KBM-7 (cell line): Measurements from ENCODE around the gene ART5.

Experiments used
- DNase-seq: peaks from one replicate; pipeline ENCODE4 v3.0.0-alpha.2; 2015
- in situ Hi-C: fragments of 300-500 bp; cut with MboI; formaldehyde crosslinking; loops from 2 replicates; pipeline ENCODE4 v1.14.3; 2020; ENCODE audit warnings: low sequenced_read_pairs, low pct_unique_long_range_greater_than_20kb, mixed read lengths

ART5 gene

GRCh38 chr11:3641701-3642070 lies at the start of gene ART5:
TSS of gene ART5 (minus strand) at chr11:3641992. CDS start at chr11:3641862, 130 bp downstream.
- DNase-seq = no peak
- in situ Hi-C loops = no loop called here

GRCh38 chr11:3686751-3687150 lies 45.0 kb upstream of the ART5 start:
- in situ Hi-C loops = no loop called here
- DNase-seq = no peak

GRCh38 chr11:3685923-3686322 lies 44.1 kb upstream of the ART5 start:
- in situ Hi-C loops = no loop called here

GRCh38 chr11:3684819-3685172 lies 43.0 kb upstream of the ART5 start:
- DNase-seq = no peak
- in situ Hi-C loops = no loop called here

More at GRCh38 chr11:3685923-3686322, 44.1 kb upstream of the ART5 start:
- DNase-seq = no peak

- DNase-seq = no peak
- in situ Hi-C loops = no loop called here
Observed at GRCh38 chr11:3684129-3684818, 42.5 kb upstream of the ART5 start.

- DNase-seq = no peak
- in situ Hi-C loops = no loop called here
Observed at GRCh38 chr11:3683039-3683438, 41.2 kb upstream of the ART5 start.

- no peak for DNase-seq
- in situ Hi-C loops = no loop called here
Observed at GRCh38 chr11:3679077-3679476, 37.3 kb upstream of the ART5 start.

- DNase-seq = no peak
- in situ Hi-C loops = no loop called here
Observed at GRCh38 chr11:3675971-3676370, 34.2 kb upstream of the ART5 start.

GRCh38 chr11:3674189-3674588 lies 32.4 kb upstream of the ART5 start:
- DNase-seq = no peak
- in situ Hi-C loops = no loop called here

GRCh38 chr11:3671334-3672254 lies 29.8 kb upstream of the ART5 start, which contains the start of gene CHRNA10:
TSS of gene CHRNA10 (minus strand) at chr11:3671384. CDS start at chr11:3671312, 72 bp downstream.
- DNase-seq = no peak
- in situ Hi-C loops = no loop called here

GRCh38 chr11:3669742-3670183 lies 28.0 kb upstream of the ART5 start:
- in situ Hi-C loops = no loop called here
- DNase-seq = no peak

GRCh38 chr11:3669128-3669527 lies 27.3 kb upstream of the ART5 start:
- in situ Hi-C loops = no loop called here

GRCh38 chr11:3667149-3668035 lies 25.6 kb upstream of the ART5 start:
- in situ Hi-C loops = no loop called here
- DNase-seq = no peak

More at GRCh38 chr11:3669128-3669527, 27.3 kb upstream of the ART5 start:
- DNase-seq = no peak

- DNase-seq = no peak
- in situ Hi-C loops = no loop called here
Observed at GRCh38 chr11:3666023-3666530, 24.3 kb upstream of the ART5 start.

GRCh38 chr11:3665336-3666022 lies 23.7 kb upstream of the ART5 start:
- DNase-seq = peak; percentile 77
- in situ Hi-C loops = no loop called here

GRCh38 chr11:3664032-3664630 lies 22.3 kb upstream of the ART5 start:
- no peak for DNase-seq
- in situ Hi-C loops = no loop called here

GRCh38 chr11:3662856-3663255 lies 21.1 kb upstream of the ART5 start:
- no peak for DNase-seq
- in situ Hi-C loops = no loop called here

- in situ Hi-C loops = no loop called here
- no peak for DNase-seq
Observed at GRCh38 chr11:3660960-3661359, 19.2 kb upstream of the ART5 start.
